ENCODE results near the gene SLIT3.

DNA sequence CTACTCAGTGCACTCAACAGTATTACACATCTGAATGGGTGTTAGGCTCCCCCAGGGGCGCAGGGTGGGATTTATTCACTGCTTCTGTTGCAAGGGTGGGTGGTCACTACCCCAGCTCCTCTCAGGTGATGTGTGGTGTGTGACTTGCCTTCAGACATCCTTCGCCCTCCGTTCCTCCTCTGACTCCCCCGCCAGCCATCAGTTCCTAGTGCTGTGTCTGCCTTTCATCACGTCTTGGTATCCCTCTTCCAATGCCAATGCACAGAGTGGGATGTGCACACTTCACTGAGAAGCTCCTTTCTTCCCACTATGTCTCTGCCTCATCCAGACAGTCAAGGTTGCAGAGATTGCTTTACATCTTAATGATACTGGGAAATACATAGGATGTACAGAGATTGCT lies 79.4 kb downstream of the SLIT3 start:
- TF ChIP-seq, protein P1, sequence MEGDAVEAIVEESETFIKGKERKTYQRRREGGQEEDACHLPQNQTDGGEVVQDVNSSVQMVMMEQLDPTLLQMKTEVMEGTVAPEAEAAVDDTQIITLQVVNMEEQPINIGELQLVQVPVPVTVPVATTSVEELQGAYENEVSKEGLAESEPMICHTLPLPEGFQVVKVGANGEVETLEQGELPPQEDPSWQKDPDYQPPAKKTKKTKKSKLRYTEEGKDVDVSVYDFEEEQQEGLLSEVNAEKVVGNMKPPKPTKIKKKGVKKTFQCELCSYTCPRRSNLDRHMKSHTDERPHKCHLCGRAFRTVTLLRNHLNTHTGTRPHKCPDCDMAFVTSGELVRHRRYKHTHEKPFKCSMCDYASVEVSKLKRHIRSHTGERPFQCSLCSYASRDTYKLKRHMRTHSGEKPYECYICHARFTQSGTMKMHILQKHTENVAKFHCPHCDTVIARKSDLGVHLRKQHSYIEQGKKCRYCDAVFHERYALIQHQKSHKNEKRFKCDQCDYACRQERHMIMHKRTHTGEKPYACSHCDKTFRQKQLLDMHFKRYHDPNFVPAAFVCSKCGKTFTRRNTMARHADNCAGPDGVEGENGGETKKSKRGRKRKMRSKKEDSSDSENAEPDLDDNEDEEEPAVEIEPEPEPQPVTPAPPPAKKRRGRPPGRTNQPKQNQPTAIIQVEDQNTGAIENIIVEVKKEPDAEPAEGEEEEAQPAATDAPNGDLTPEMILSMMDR (IDR thresholded peaks at IDR 0.05): no peak
- TF ChIP-seq POLR2A (IDR thresholded peaks at IDR 0.05): no peak
